ENCODE data around the gene KCNK10.

The KCNK10 gene

GRCh38 chr14:88225721-88226120 is 97.3 kb downstream of the KCNK10 start:
- no peak for DNase-seq (ENCODE audit: low spot score)

- DNase-seq (ENCODE audit: low spot score): no peak
These were observed 104.8 kb downstream of the KCNK10 start for GRCh38 chr14:88218119-88218915.

GRCh38 chr14:88212691-88213090 is 110.4 kb downstream of the KCNK10 start:
- no peak for DNase-seq (ENCODE audit: low spot score)

DNA sequence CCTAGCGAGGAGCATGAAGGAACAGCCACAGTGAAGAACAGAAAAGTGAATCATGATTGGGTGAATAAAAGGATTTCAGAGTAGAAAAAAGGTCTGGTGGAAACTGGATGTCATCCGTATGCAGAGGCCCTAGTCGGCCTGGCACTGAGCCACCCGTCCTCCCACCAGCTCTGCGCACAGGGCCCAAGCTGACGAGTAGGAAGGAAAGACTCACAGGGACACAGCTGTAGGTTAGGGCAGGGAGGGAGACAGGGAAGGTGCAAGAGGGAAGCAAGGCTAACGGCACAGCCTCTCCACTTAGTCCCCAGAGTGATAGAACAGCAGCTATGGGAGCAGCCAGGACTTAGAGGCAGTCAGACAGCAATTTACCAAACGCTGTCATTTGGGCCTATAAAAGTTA is 112.6 kb downstream of the KCNK10 start:
- no peak for DNase-seq (ENCODE audit: low spot score)

- DNase-seq (ENCODE audit: low spot score): no peak
These were observed 113.8 kb downstream of the KCNK10 start for GRCh38 chr14:88209273-88209672.

- DNase-seq (ENCODE audit: low spot score): no peak
These were observed 114.2 kb downstream of the KCNK10 start for GRCh38 chr14:88208858-88209257.

GRCh38 chr14:88204221-88204620 is 118.8 kb downstream of the KCNK10 start:
- DNase-seq (ENCODE audit: low spot score): no peak

GRCh38 chr14:88203291-88203690 is 119.8 kb downstream of the KCNK10 start:
- no peak for DNase-seq (ENCODE audit: low spot score)

- DNase-seq (ENCODE audit: low spot score): no peak
These were observed 120.8 kb downstream of the KCNK10 start for GRCh38 chr14:88202286-88202685.

DNA sequence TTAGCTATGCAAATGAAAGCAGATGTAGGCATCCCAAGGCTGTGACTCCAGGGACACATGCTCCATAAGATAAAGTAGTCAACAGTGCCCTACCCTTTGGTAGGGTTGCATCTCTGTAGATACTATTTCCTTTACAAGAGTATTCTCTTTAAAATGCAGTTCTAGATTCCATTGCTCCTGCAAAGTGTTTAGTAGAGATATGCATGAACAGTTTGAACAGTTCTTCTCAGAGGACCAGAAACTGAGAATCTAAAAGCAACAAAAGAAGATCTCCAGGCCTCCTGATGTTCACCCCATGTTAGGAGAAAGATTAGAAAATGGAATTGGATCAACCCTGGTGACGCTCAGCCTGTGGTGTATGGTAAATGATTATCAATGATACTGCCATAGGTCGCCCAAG is 121.2 kb downstream of the KCNK10 start:
- no peak for DNase-seq (ENCODE audit: low spot score)

DNA sequence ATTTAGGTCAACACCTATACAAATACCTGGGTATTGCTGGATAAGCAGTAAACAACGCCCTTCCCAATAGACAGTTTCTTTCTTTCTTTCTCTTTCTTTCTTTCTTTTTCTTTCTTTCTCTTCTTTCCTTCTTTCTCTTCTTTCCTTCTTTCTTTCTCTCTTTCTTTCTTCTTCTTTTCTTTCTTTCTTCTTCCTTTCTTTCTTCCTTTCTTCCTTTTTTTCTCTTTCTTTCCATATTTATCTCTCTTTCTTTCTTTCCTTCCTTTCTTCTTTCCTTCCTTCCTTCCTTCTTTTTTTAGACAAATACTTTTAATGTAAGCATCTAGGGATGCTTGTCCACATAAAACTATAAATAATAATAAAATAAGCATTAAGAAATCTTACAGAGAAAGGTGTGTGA is 123.2 kb downstream of the KCNK10 start:
- DNase-seq (ENCODE audit: low spot score): no peak

GRCh38 chr14:88198446-88198845 is 124.6 kb downstream of the KCNK10 start:
- no peak for DNase-seq (ENCODE audit: low spot score)

DNA sequence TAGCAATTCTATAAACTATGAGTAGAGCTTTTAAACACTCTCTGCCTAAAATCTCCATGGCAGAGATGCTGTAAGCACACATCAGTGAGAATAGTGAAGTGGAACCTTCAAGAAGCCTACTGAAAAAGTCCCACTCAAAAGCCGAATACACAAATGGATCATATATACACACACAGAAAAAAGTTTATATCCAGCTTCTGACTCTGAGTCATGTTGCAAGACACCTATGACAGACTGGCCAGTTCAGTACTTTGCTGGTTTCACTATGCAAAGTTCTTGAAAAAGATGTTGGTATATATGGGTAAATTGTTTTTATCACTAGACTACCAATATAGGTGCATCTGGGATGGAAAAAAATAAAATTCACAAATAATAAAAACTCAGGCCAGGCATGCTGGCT is 126.1 kb downstream of the KCNK10 start:
- DNase-seq (ENCODE audit: low spot score): no peak

DNA sequence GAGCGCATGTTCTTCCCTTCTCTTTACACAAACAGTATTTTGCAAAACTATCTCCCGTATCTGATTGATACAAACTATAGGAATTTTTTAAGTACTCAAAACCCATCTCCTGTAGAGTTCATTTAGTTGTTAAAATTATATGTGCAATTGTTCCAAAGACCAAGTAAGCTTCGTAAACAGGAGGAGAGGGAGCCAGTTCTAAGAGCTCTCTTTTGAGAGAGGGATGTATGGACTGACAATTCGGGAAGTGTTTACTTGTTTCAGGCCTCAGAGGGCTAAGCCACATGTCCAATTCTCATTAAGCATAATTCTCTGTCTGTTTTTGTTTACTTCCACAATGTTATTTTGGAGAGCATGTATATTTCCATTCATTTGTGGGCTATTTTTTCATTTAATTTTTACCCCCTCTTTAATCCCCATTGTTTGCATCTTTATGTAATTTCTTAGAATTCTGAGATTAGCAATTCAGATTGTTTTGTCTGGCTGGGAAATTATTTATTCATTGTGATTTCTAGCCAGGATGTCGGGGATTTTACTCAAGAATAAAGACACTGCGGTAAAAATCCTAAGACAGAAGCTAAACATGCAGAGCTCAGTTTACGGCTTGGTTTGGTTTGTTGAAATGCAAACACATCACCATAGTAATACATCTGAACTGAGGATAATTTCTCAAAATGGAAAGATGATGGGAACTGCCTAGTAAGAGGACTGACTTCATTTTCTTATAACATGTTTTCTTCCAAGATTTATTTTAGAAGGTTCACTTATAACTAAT is 126.8 kb downstream of the KCNK10 start:
- no peak for DNase-seq (ENCODE audit: low spot score)

DNA sequence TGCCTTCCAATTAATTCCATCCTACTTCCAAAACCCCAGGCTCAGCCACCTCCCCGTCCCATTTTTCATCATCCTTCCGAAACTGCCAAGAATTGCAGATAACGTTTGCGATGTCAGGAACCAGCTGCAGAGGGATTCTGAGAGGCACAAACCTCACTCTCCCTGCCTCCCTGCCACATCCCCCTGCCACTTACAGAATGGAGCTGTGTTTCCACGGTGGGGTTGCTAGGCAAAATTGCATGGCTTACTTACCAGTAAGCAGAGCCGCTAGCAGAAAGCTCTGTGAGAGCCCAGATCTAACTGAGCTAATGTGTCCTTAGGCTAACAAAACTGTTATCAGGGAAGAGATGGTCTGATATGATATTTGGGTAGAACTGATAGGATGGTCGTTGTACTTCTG is 127.4 kb downstream of the KCNK10 start:
- no peak for DNase-seq (ENCODE audit: low spot score)

GRCh38 chr14:88194531-88194930 is 128.5 kb downstream of the KCNK10 start:
- no peak for DNase-seq (ENCODE audit: low spot score)

- DNase-seq (ENCODE audit: low spot score): no peak
These were observed 131.5 kb downstream of the KCNK10 start for GRCh38 chr14:88191605-88192004.

- DNase-seq (ENCODE audit: low spot score): peak; percentile 71
These were observed 133.5 kb downstream of the KCNK10 start for GRCh38 chr14:88189417-88190191.

DNA sequence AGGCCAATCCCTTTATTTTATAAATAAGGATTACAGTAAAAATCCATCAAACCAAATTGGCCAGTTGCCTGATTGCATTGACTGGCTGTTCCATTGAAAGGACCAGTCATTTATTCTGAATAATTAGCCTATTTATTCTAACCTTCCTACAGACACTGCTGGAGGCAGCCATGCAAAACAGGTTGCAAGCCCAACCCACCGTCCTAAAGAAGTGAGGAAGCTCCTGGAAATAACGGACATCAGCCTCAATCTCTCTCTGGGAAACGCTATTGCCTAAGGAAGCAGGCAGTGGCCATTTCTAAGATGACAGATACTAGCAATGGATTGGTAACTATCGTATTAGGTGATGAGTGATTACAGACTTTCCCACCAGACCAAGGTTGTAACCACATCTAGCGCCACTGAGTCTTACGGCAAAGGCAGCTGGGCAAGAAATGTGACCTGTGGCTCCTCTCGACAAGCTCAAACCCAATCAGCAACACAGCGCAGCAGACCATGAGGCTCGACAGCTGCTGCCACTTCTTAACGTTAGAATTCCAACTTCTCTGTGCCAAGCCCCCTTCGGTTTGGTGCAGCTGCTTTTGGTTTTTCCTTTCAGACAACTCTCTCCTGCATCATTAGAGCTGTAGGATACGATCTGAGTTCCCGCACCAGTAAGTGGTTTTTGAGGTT is 134.2 kb downstream of the KCNK10 start:
- no peak for DNase-seq (ENCODE audit: low spot score)

DNA sequence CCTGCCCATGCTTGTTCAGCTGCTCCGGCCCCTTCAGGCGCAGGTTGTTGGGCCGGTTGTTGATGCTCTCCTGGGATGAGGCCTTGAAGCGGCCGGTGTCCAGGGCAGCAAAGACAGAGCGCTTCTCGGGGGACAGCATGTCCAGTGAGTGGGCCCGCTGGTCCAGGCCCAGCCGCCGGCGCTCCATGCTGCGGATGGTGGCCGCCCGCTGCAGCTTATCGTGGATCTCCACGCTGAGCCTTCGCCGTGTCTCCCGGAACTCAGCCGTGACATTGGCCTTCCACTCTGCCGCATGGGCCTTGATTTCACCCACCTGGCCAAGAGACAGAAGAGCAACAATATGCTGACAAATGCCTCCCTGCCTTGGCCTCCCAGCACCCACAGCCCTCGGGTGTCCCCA is 137.2 kb downstream of the KCNK10 start:
- no peak for DNase-seq (ENCODE audit: low spot score)

DNA sequence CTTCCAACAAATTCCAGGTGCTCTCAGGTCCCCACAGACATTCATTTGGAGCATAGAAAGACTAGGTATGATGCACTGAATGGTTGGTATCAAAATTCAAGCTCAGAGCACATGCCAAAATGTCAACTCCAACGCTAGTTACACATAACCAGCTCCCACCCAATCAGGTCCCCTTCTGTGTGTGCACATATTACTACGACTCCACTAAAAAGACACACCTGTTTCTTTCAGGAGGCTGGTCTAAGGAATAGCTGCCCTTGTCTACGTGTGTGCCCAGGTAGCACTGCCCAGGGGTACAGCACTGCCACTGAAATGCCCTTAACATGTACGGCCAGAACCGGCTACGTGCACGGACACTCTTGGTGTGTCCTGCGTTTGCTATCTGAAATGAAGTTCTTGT is 138.1 kb downstream of the KCNK10 start:
- DNase-seq (ENCODE audit: low spot score): no peak

DNA sequence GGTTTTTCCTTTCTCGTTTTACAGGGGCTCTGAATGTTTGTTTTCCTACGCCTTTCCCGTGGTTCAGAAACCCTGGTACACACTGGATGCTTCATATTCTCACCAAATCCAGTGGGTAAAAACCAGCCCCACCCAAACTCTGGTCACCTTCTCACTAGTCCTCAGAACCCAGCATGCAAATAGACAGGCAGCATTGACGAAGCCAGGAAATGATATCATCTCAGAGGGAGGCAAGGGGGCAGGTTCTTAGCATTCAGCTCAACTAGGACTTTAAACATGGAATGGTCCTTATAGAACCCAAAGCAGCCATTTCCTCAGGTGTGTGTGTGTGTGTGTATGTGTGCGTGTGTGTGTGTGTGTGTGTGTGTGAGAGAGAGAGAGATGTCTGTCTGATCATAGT is 142.0 kb downstream of the KCNK10 start:
- DNase-seq (ENCODE audit: low spot score): no peak

Data from activated CD4-positive, alpha-beta T cell treated with anti-CD3 and anti-CD28 coated beads, Interleukin-2, Interleukin-4, amounts not matched to agents 100 ng/mL and 50 ng/mL, durations not matched to agents 16 hours and 8 hours (primary cell).